ENCODE measurements around the gene ME3.
A peak's percentile ranks its signal among the peaks of the same experiment; 100 is the strongest.

ME3 gene

GRCh38 chr11:86484795-86485166 lies 187.6 kb downstream of the ME3 start:
- Histone ChIP-seq H3K27ac (replicated peaks; ENCODE audit: low read length) (no peak overlapping the region), H2BK15ac (ENCODE audit: low read length) (no peak overlapping the region), H3K14ac (ENCODE audit: low read length) (no peak overlapping the region), H4K91ac (ENCODE audit: low read depth, low read length, poor library complexity) (no peak overlapping the region), H4K8ac (ENCODE audit: low read depth, low read length) (no peak overlapping the region), H2BK5ac (ENCODE audit: low read length) (no peak overlapping the region), H3K4me1 (ENCODE audit: control insufficient read depth in 2 of 2, insufficient read depth in 1 of 2, low read depth in 1 of 2, low read length in 2 of 2) (peaks cover 2 to 7% of the 10 kb centered on the region in 2 donors), H3K4me3 (ENCODE audit: low read length in 2 of 2) (no peak overlapping the region), H3K79me1 (ENCODE audit: low read depth, low read length) (peaks cover 3% of the 10 kb centered on the region), H2AK5ac (ENCODE audit: low read depth, low read length) (no peak overlapping the region), H2BK12ac (ENCODE audit: low read length) (no peak overlapping the region), H3K9ac (ENCODE audit: low read depth, low read length, poor library complexity) (no peak overlapping the region), H3K18ac (ENCODE audit: low read length) (no peak overlapping the region), H3K36me3 (replicated peaks in 1 of 2; ENCODE audit: control insufficient read depth in 2 of 2, insufficient read depth in 2 of 2, low read length in 2 of 2) (peaks cover 0 to 7% of the 10 kb centered on the region in 2 donors), H3K27me3 (ENCODE audit: control insufficient read depth in 3 of 3, insufficient read depth in 3 of 3, low read depth in 1 of 3, low read length in 3 of 3) (no peaks in the 10 kb centered on the region), H2AFZ (ENCODE audit: low read length) (peak overlapping the region; percentile 49), H3K23ac (ENCODE audit: low read depth, low read length, poor library complexity) (no peak overlapping the region), H3K4me2 (ENCODE audit: insufficient read depth, low read length, poor library complexity, severe bottlenecking) (no peak overlapping the region), H3K4ac (ENCODE audit: low read length) (no peak overlapping the region), H3K9me3 (replicated peaks in 1 of 2; ENCODE audit: control insufficient read depth in 2 of 2, insufficient read depth in 1 of 2, low read depth in 1 of 2, low read length in 2 of 2) (no peaks in the 10 kb centered on the region), H2BK120ac (ENCODE audit: low read depth, low read length) (no peak overlapping the region)
- no peak for DNase-seq (ENCODE audit: low spot score)
- WGBS, 2 donors (ENCODE audit: extremely low coverage in 2 of 2, insufficient read length in 2 of 2, insufficient replicate concordance in 1 of 2) = no CpG with 5 or more reads among the region's 1 CpG

GRCh38 chr11:86483940-86484794 lies 188.2 kb downstream of the ME3 start:
- no peak overlapping the region for H3K23ac ChIP-seq (ENCODE audit: low read depth, low read length, poor library complexity)
- H3K18ac ChIP-seq (ENCODE audit: low read length) = no peak overlapping the region
- no peak overlapping the region for H2AK5ac ChIP-seq (ENCODE audit: low read depth, low read length)
- H4K91ac ChIP-seq (ENCODE audit: low read depth, low read length, poor library complexity) = no peak overlapping the region
- H3K9ac ChIP-seq (ENCODE audit: low read depth, low read length, poor library complexity) = no peak overlapping the region
- peaks cover 0 to 2% of the 10 kb centered on the region in 2 donors for H3K9me3 ChIP-seq (replicated peaks in 1 of 2; ENCODE audit: control insufficient read depth in 2 of 2, insufficient read depth in 1 of 2, low read depth in 1 of 2, low read length in 2 of 2)
- peaks cover 2 to 7% of the 10 kb centered on the region in 2 donors for H3K4me1 ChIP-seq (ENCODE audit: control insufficient read depth in 2 of 2, insufficient read depth in 1 of 2, low read depth in 1 of 2, low read length in 2 of 2)
- H3K36me3 ChIP-seq (replicated peaks in 1 of 2; ENCODE audit: control insufficient read depth in 2 of 2, insufficient read depth in 2 of 2, low read length in 2 of 2) = peaks cover 0 to 7% of the 10 kb centered on the region in 2 donors
- peaks cover 3% of the 10 kb centered on the region for H3K79me1 ChIP-seq (ENCODE audit: low read depth, low read length)
- H2BK5ac ChIP-seq (ENCODE audit: low read length) = no peak overlapping the region
- no CpG with 5 or more reads among the region's 7 CpGs for WGBS, 2 donors (ENCODE audit: extremely low coverage in 2 of 2, insufficient read length in 2 of 2, insufficient replicate concordance in 1 of 2)
- no peak overlapping the region for H3K27ac ChIP-seq (replicated peaks; ENCODE audit: low read length)
- H2BK120ac ChIP-seq (ENCODE audit: low read depth, low read length) = no peak overlapping the region
- no peak overlapping the region for H3K4me3 ChIP-seq (ENCODE audit: low read length in 2 of 2)
- peak overlapping the region; percentile 49 for H2AFZ ChIP-seq (ENCODE audit: low read length)
- DNase-seq (ENCODE audit: low spot score) = no peak
- H2BK12ac ChIP-seq (ENCODE audit: low read length) = no peak overlapping the region
- no peak overlapping the region for H2BK15ac ChIP-seq (ENCODE audit: low read length)
- no peak overlapping the region for H3K14ac ChIP-seq (ENCODE audit: low read length)
- H4K8ac ChIP-seq (ENCODE audit: low read depth, low read length) = no peak overlapping the region
- H3K27me3 ChIP-seq (ENCODE audit: control insufficient read depth in 3 of 3, insufficient read depth in 3 of 3, low read depth in 1 of 3, low read length in 3 of 3) = no peaks in the 10 kb centered on the region
- H3K4me2 ChIP-seq (ENCODE audit: insufficient read depth, low read length, poor library complexity, severe bottlenecking) = no peak overlapping the region
- no peak overlapping the region for H3K4ac ChIP-seq (ENCODE audit: low read length)

- no peak overlapping the region for H4K91ac ChIP-seq (ENCODE audit: low read depth, low read length, poor library complexity)
- WGBS, 2 donors (ENCODE audit: extremely low coverage in 2 of 2, insufficient read length in 2 of 2, insufficient replicate concordance in 1 of 2) = no CpG with 5 or more reads among the region's 3 CpGs
- no peak overlapping the region for H3K27ac ChIP-seq (replicated peaks; ENCODE audit: low read length)
These were observed 188.8 kb downstream of the ME3 start for GRCh38 chr11:86483610-86483939.

GRCh38 chr11:86482692-86483091 lies 189.7 kb downstream of the ME3 start:
- Histone ChIP-seq H2BK12ac (ENCODE audit: low read length) (no peak overlapping the region), H3K14ac (ENCODE audit: low read length) (no peak overlapping the region), H2AK5ac (ENCODE audit: low read depth, low read length) (no peak overlapping the region), H3K23ac (ENCODE audit: low read depth, low read length, poor library complexity) (no peak overlapping the region), H3K9me3 (replicated peaks in 1 of 2; ENCODE audit: control insufficient read depth in 2 of 2, insufficient read depth in 1 of 2, low read depth in 1 of 2, low read length in 2 of 2) (peaks cover 0 to 2% of the 10 kb centered on the region in 2 donors), H3K9ac (ENCODE audit: low read depth, low read length, poor library complexity) (no peak overlapping the region), H3K79me1 (ENCODE audit: low read depth, low read length) (peaks cover 1% of the 10 kb centered on the region), H4K8ac (ENCODE audit: low read depth, low read length) (no peak overlapping the region), H3K27me3 (ENCODE audit: control insufficient read depth in 3 of 3, insufficient read depth in 3 of 3, low read depth in 1 of 3, low read length in 3 of 3) (no peaks in the 10 kb centered on the region), H2BK120ac (ENCODE audit: low read depth, low read length) (no peak overlapping the region), H3K18ac (ENCODE audit: low read length) (no peak overlapping the region), H2BK5ac (ENCODE audit: low read length) (no peak overlapping the region), H4K91ac (ENCODE audit: low read depth, low read length, poor library complexity) (no peak overlapping the region), H2AFZ (ENCODE audit: low read length) (peak overlapping the region; percentile 0), H3K4ac (ENCODE audit: low read length) (no peak overlapping the region), H3K36me3 (replicated peaks in 1 of 2; ENCODE audit: control insufficient read depth in 2 of 2, insufficient read depth in 2 of 2, low read length in 2 of 2) (peaks cover 0 to 2% of the 10 kb centered on the region in 2 donors), H2BK15ac (ENCODE audit: low read length) (no peak overlapping the region), H3K4me1 (ENCODE audit: control insufficient read depth in 2 of 2, insufficient read depth in 1 of 2, low read depth in 1 of 2, low read length in 2 of 2) (peaks cover 6 to 10% of the 10 kb centered on the region in 2 donors), H3K4me2 (ENCODE audit: insufficient read depth, low read length, poor library complexity, severe bottlenecking) (no peak overlapping the region), H3K27ac (replicated peaks; ENCODE audit: low read length) (no peak overlapping the region), H3K4me3 (ENCODE audit: low read length in 2 of 2) (no peak overlapping the region)
- no CpG with 5 or more reads among the region's 2 CpGs for WGBS, 2 donors (ENCODE audit: extremely low coverage in 2 of 2, insufficient read length in 2 of 2, insufficient replicate concordance in 1 of 2)
- DNase-seq (ENCODE audit: low spot score) = no peak

More at GRCh38 chr11:86483610-86483939, 188.8 kb downstream of the ME3 start:
- peaks cover 2% of the 10 kb centered on the region for H3K79me1 ChIP-seq (ENCODE audit: low read depth, low read length)
- no peak overlapping the region for H3K14ac ChIP-seq (ENCODE audit: low read length)
- H3K4ac ChIP-seq (ENCODE audit: low read length) = no peak overlapping the region
- no peak overlapping the region for H2BK5ac ChIP-seq (ENCODE audit: low read length)
- no peak overlapping the region for H3K9ac ChIP-seq (ENCODE audit: low read depth, low read length, poor library complexity)
- peaks cover 0 to 5% of the 10 kb centered on the region in 2 donors for H3K36me3 ChIP-seq (replicated peaks in 1 of 2; ENCODE audit: control insufficient read depth in 2 of 2, insufficient read depth in 2 of 2, low read length in 2 of 2)
- no peak overlapping the region for H2BK15ac ChIP-seq (ENCODE audit: low read length)
- H3K4me2 ChIP-seq (ENCODE audit: insufficient read depth, low read length, poor library complexity, severe bottlenecking) = no peak overlapping the region
- no peaks in the 10 kb centered on the region for H3K27me3 ChIP-seq (ENCODE audit: control insufficient read depth in 3 of 3, insufficient read depth in 3 of 3, low read depth in 1 of 3, low read length in 3 of 3)
- no peak overlapping the region for H3K4me3 ChIP-seq (ENCODE audit: low read length in 2 of 2)
- H2BK12ac ChIP-seq (ENCODE audit: low read length) = no peak overlapping the region
- peak overlapping the region; percentile 49 for H2AFZ ChIP-seq (ENCODE audit: low read length)
- H3K23ac ChIP-seq (ENCODE audit: low read depth, low read length, poor library complexity) = no peak overlapping the region
- no peak overlapping the region for H2AK5ac ChIP-seq (ENCODE audit: low read depth, low read length)
- no peak overlapping the region for H2BK120ac ChIP-seq (ENCODE audit: low read depth, low read length)
- H4K8ac ChIP-seq (ENCODE audit: low read depth, low read length) = no peak overlapping the region
- H3K4me1 ChIP-seq (ENCODE audit: control insufficient read depth in 2 of 2, insufficient read depth in 1 of 2, low read depth in 1 of 2, low read length in 2 of 2) = peaks cover 2 to 7% of the 10 kb centered on the region in 2 donors
- H3K9me3 ChIP-seq (replicated peaks in 1 of 2; ENCODE audit: control insufficient read depth in 2 of 2, insufficient read depth in 1 of 2, low read depth in 1 of 2, low read length in 2 of 2) = peaks cover 0 to 2% of the 10 kb centered on the region in 2 donors
- no peak overlapping the region for H3K18ac ChIP-seq (ENCODE audit: low read length)
- no peak for DNase-seq (ENCODE audit: low spot score)

All from neuronal stem cell (in vitro differentiated cells).